Lung (tissue), 12 donors: ENCODE data around the gene DDA1. TPM values are rescaled to one million over a fixed set of nuclear protein-coding genes. Genes with fewer than 3 reads are reported as not detected.

Experiments
- ATAC-seq: fragments of 200-7000 bp; cut with Tn5 transposase; one replicate; pipeline ENCODE4 v1.9.1; 2020; ENCODE audit warnings: moderate number of reproducible peaks; ENCODE audit not compliant: insufficient read depth, low FRiP score
- DNase-seq, 3 donors: peaks; one replicate each; pipeline ENCODE4 v3.0.0-alpha.2; 2013 to 2017
- H3K27ac ChIP-seq, 2 donors: one replicate each; pipeline ENCODE4 v1.5.1; 2013; ENCODE audit warnings: mild to moderate bottlenecking in 2 of 2, moderate library complexity in 2 of 2, control low read depth in 1 of 2, inconsistent platforms in 1 of 2, low read depth in 1 of 2, low read length in 1 of 2
- H3K27me3 ChIP-seq, 3 donors: one replicate each; pipeline ENCODE4 v1.5.1; 2013; ENCODE audit warnings: low read length in 2 of 3; ENCODE audit not compliant: control insufficient read depth in 3 of 3, insufficient read depth in 3 of 3
- H3K36me3 ChIP-seq, 4 donors: one replicate each; pipeline ENCODE4 v1.5.1; 2013; ENCODE audit warnings: low read length in 4 of 4, mild to moderate bottlenecking in 1 of 4, moderate library complexity in 1 of 4; ENCODE audit not compliant: control insufficient read depth in 4 of 4, insufficient read depth in 4 of 4
- H3K4me1 ChIP-seq, 5 donors: one replicate each; pipeline ENCODE4 v1.5.1; 2013; ENCODE audit warnings: low read length in 5 of 5, mild to moderate bottlenecking in 2 of 5, moderate library complexity in 1 of 5; ENCODE audit not compliant: control insufficient read depth in 5 of 5, insufficient read depth in 5 of 5
- H3K4me3 ChIP-seq: one replicate; pipeline ENCODE4 v1.5.1; 2013; ENCODE audit warnings: mild to moderate bottlenecking, control low read depth, moderate library complexity
- H3K9ac ChIP-seq, 2 donors: one replicate each; pipeline ENCODE4 v1.5.1; 2013; ENCODE audit warnings: low read length in 2 of 2, control low read depth in 1 of 2; ENCODE audit not compliant: insufficient read depth in 1 of 2
- H3K9me3 ChIP-seq, 4 donors: one replicate each; pipeline ENCODE4 v1.5.1; 2013; ENCODE audit warnings: low read length in 3 of 4, mild to moderate bottlenecking in 1 of 4, moderate library complexity in 1 of 4; ENCODE audit not compliant: control insufficient read depth in 4 of 4, insufficient read depth in 3 of 4
- WGBS, 2 donors: extraction: QIAGEN DNeasy Blood & Tissue Kit; methylation state at CpG; one replicate each; pipeline ENCODE4 v1.1.7; 2013; 5-methylcytosine and 5-hydroxymethylcytosine counted together
- polyA plus RNA-seq, 2 donors: library from polyadenylated mRNA; stranded (reverse); fragments of 200-250 nt; gene quantifications; one replicate each; pipeline ENCODE4 v1.2.1, GENCODE V29; 2013
- total RNA-seq, 2 donors: library from RNA; depleted of rRNA in 1 of 2; stranded (reverse); fragments of >200 nt in 1 of 2; gene quantifications; one replicate each; pipeline ENCODE4 v1.2.1, GENCODE V29; 2014 to 2021
- TF ChIP-seq, protein P1 (sequence below): IDR thresholded peaks from 2 replicates; pipeline ENCODE4 v1.5.1; 2012; ENCODE audit warnings: mild to moderate bottlenecking; ENCODE audit errors: control extremely low read depth, extremely low read depth
- donor health status: control.
- donor health status: control.
- donor health status: Bipolar disorder and iron deficiency.
- donor health status: healthy.
- donor health status: DM: yes; HTN: yes; CAD: no.

Gene DDA1
- total and polyA plus RNA-seq, 4 donors: 16.1 to 66.5 (median 50.5) TPM

DNA sequence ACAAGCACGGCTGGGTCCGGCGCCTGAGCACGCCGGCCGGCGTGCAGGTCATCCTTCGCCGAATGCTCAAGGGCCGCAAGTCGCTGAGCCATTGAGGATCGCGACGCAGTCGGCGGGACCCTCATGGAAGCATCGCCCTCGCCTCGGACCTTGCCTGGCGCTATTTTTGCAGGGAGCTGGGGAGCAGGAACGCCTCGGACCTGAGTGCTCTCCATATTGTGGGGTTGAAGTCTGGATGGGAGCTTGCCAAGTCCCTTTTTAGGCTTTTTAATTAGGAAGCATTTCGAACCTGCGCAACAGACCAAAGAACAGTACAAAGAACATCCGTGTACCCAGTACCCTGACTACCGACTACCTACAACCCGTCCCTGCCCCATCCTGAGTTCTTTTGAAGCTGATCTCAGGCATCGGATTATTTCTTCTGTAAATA lies 3.1 kb upstream of the DDA1 start:
- Histone ChIP-seq H3K36me3 (peaks cover 0 to under 1% (median 0%) of the 10 kb centered on the region in 4 donors), H3K27ac (peak overlapping the region; percentile 82 to 88), H3K9ac (peak overlapping the region in 1 of 2 donors; percentile 46), H3K9me3 (no peaks in the 10 kb centered on the region), H3K27me3 (no peaks in the 10 kb centered on the region), H3K4me1 (peaks cover 4 to 39% (median 9%) of the 10 kb centered on the region in 5 donors), H3K4me3 (peak overlapping the region; percentile 51)
- TF ChIP-seq, protein P1, sequence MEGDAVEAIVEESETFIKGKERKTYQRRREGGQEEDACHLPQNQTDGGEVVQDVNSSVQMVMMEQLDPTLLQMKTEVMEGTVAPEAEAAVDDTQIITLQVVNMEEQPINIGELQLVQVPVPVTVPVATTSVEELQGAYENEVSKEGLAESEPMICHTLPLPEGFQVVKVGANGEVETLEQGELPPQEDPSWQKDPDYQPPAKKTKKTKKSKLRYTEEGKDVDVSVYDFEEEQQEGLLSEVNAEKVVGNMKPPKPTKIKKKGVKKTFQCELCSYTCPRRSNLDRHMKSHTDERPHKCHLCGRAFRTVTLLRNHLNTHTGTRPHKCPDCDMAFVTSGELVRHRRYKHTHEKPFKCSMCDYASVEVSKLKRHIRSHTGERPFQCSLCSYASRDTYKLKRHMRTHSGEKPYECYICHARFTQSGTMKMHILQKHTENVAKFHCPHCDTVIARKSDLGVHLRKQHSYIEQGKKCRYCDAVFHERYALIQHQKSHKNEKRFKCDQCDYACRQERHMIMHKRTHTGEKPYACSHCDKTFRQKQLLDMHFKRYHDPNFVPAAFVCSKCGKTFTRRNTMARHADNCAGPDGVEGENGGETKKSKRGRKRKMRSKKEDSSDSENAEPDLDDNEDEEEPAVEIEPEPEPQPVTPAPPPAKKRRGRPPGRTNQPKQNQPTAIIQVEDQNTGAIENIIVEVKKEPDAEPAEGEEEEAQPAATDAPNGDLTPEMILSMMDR: no peak
- no peak for DNase-seq
- ATAC-seq: no peak
- 11 to 12% methylated on average over 27 to 28 of the region's 28 CpGs for WGBS, 2 donors

DNA sequence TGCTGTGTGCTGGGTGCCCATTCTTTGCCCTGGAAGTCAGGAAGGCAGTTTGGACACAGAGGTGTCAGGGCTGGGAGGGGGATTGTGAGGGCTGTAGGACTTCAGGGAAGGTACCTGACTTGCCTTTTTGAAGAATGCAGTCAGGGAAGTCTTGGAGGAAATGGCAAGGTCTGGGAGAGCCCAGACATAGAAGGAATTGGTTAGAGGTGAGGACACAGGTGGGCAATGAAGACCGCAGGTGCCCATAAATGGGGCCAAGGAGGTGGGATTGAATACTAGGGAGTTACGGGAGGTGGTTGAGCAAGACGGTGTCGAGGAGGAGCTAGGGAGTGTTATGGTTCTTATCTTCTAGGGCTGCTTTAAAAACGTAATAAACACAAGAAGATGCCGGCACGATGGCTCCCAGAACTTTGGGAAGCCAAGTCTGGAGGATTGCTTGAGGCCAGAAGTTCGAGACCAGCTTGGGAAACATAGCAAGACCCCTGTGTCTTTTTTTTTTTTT lies 1.4 kb upstream of the DDA1 start:
- no peak for ATAC-seq
- Histone ChIP-seq H3K9me3 (no peaks in the 10 kb centered on the region), H3K27me3 (no peaks in the 10 kb centered on the region), H3K9ac (no peak overlapping the region), H3K4me3 (no peak overlapping the region), H3K27ac (no peak overlapping the region), H3K36me3 (peaks cover 0 to 10% (median 0%) of the 10 kb centered on the region in 4 donors), H3K4me1 (peaks cover 0 to 32% (median 7%) of the 10 kb centered on the region in 5 donors)
- TF ChIP-seq, protein P1: no peak
- 85 to 91% methylated on average over 8 of the region's 8 CpGs for WGBS, 2 donors
- DNase-seq: no peak

DNA sequence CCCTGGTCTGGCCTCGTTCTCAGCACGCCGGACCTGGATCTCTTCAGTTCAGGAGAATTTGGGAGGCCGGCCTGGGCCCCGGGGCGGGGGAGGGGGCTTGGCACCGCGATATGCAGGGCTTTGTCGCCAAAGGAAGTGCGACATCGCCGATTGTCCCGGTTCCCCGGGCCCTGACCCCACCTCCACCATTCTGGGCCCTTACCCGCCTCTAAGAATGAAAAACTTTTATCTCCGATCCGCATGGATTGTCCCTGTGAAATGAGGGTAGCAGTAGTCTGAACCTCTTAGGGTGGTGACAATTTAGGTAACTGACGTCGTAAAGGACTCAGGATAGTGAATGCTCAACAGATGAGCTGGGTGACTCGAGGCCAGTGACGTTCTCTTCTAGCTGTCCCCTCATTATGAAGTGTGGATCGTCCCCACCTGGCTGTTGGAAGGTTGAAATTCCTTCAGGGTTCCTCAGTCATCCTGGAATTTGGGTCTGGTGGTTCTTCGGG lies 650 bp downstream of the DDA1 start:
- Histone ChIP-seq H3K9me3 (no peaks in the 10 kb centered on the region), H3K4me1 (peaks cover 0 to 18% (median 6%) of the 10 kb centered on the region in 5 donors), H3K4me3 (peak overlapping the region; percentile 82), H3K36me3 (peaks cover 3 to 22% (median 6%) of the 10 kb centered on the region in 4 donors), H3K9ac (peak overlapping the region; percentile 56 to 84), H3K27ac (peak overlapping the region; percentile 76 to 78), H3K27me3 (no peaks in the 10 kb centered on the region)
- no peak for ATAC-seq
- TF ChIP-seq, protein P1: no peak
- DNase-seq: no peak
- 6 to 8% methylated on average over 23 of the region's 23 CpGs for WGBS, 2 donors
